Raji (cell line): Measurements from ENCODE around the gene RYR3.

Experiments
- POLR2A ChIP-seq: IDR thresholded peaks from 2 replicates; pipeline ENCODE4 v1.6.1; 2011; ENCODE audit warnings: low read depth, low read length, control low read depth; ENCODE audit not compliant: insufficient read depth

RYR3 gene

DNA sequence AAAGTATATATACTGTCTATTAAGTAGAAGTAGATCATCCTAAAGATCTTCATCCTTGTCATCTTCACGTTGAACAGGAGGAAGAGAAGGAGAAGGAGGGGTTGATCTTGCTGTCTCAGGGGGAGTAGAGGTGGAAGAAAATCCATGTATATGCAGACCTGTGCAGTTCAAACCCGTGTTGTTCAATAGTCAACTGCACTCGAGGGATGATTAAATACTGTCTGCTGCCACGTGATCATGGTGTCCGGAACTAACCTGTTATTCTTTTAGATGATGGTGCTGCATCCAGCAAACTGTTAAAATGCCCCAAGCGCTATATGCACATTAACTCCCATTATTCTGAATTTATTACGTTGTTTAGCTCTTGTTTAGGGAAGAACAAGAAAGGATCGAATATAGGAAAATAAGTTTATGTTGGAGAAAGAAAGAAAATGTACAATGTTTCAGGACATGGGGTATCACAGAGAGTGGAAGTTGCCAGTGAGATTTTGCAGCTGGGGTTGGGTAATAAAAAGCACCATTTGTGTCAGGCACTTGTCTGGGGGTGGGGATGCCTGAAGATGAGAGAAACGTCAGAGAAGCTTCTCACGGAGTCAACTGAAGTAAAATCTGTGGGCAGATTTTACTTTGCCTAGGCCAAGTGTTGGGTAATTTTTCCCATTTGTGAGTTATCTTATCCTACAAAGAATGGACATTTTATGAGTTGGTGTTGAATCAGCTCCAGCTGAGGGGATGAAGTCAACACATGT is 229.2 kb downstream of the RYR3 start:
- TF ChIP-seq POLR2A: no peak

- no peak for TF ChIP-seq POLR2A
These were observed 233.2 kb downstream of the RYR3 start for GRCh38 chr15:33543957-33544356.

DNA sequence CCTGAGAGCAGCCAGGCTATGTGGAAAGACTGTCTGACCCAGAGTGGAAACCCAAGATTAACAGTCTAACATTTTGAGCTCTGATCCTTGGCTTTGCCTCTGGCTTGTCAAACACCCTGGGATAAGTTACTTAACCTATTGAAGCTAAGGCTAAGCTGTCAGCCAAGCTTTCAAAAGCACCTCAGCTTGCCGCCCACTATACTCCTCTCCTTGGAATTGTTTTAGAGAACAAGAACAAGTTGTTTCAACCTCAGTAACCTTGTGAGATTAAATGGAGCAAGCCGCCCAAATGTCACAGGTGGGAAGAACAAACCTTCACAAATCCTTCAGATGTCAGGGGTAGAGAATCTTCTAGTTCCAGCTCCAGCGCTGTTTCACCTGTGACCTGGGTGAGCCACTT is 235.1 kb downstream of the RYR3 start:
- TF ChIP-seq POLR2A: no peak

DNA sequence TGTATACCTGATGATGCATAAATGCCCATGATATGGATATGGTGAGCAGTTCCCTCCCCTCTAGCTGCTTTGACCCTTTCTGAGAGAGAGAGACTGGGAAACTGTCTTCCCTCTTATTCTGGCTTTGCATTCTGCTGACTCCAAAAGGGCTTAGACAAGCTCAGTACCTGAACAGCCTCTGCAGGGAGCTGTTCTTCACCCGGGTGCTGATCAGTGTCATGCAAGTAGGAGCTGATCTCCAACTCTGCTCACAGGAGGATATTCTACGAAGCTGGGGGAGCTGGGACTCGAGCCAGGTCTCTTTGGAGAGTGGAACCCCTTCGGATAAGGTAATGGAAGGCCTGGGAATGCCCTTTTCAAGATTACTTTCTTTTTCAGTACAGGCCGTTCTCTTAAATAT is 237.1 kb downstream of the RYR3 start:
- TF ChIP-seq POLR2A: no peak

- no peak for TF ChIP-seq POLR2A
These were observed 241.1 kb downstream of the RYR3 start for GRCh38 chr15:33551860-33552259.

- no peak for TF ChIP-seq POLR2A
These were observed 242.4 kb downstream of the RYR3 start for GRCh38 chr15:33553157-33553556.

GRCh38 chr15:33559207-33559890 is 248.6 kb downstream of the RYR3 start:
- TF ChIP-seq POLR2A: no peak

GRCh38 chr15:33561407-33561806 is 250.6 kb downstream of the RYR3 start:
- TF ChIP-seq POLR2A: no peak

- no peak for TF ChIP-seq POLR2A
These were observed 251.2 kb downstream of the RYR3 start for GRCh38 chr15:33561967-33562366.

- no peak for TF ChIP-seq POLR2A
These were observed 254.3 kb downstream of the RYR3 start for GRCh38 chr15:33565094-33565493.

DNA sequence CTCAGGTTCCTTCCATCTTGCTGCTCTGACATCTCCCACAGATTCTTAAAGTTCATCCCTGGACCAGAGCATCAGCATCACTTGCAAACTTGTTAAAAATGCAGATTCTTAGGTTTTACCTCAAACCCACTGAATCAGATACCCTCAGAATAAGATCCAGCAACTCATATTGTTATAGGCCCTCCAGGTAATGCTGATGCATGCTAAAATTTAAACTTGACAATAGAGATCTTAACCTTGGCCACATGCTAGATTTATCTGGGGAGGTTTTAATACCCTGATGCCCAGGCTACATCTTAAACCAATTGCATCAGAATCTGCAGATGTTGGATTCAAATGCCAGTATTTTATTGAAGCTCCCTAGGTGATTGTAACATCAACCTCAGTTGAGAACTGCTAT is 256.9 kb downstream of the RYR3 start:
- no peak for TF ChIP-seq POLR2A

- TF ChIP-seq POLR2A: no peak
These were observed 258.3 kb downstream of the RYR3 start for GRCh38 chr15:33569036-33569435.

DNA sequence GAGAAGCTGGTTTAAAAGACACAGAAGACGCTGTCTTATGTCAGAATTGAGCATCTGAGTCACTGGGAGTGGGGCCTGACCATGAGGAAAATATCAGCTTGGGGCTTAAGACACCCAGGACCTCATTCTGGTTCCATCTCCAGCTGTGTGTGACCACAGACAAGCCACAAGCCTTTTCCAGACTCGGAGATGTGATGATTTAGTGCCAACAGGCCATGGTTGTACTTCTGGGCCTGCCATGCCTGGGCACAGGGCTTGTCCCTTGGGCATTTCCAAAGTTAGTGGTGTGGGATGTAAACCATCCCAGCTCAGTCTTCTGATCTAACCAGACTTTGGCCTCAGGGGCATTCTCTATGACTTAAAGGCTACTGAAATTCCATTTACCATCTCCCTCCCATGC is 269.8 kb downstream of the RYR3 start:
- no peak for TF ChIP-seq POLR2A

DNA sequence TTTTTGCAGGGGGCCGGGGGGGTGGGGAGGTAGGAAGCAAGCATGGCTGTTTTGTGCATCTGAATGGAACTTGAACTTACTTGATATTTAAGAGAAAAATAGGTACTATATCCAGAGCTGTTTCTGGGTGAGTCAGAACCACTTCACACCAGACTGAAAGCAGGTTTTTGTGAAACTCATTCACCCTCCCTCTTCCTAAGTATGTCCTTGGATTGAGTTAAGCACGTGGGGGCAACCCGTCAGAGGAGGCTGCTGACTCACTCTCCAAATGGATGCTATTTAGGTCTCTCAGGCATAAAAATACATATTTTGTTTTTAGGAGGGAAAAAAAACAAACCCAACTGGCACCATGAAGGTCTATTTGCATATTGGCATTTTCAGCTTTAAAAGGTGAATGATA is 270.3 kb downstream of the RYR3 start:
- TF ChIP-seq POLR2A: no peak

GRCh38 chr15:33584797-33585196 is 274.0 kb downstream of the RYR3 start:
- TF ChIP-seq POLR2A: no peak
